B cell (primary cell): ENCODE results near the gene ARFGAP1. TPM values are rescaled to one million over a fixed set of nuclear protein-coding genes. Genes with fewer than 3 reads are reported as not detected.

Experiments used
- ATAC-seq: fragments of 200-7000 bp; cut with Tn5 transposase; one replicate; pipeline ENCODE4 v1.10.0; 2021; ENCODE audit warnings: low read depth, mild to moderate bottlenecking, moderate number of reproducible peaks, moderate library complexity
- CTCF ChIA-PET: fragments of 350-600 bp; sonication (Branson Sonifier 250); formaldehyde crosslinking; loops from one replicate; lab custom pipeline; 2021; ENCODE audit warnings: antibody characterized with exemption, inconsistent platforms; lab: Charles Lee
- POLR2A ChIA-PET: fragments of 350-600 bp; sonication (Branson Sonifier 250); formaldehyde crosslinking; loops from one replicate; lab custom pipeline; 2021; ENCODE audit warnings: antibody characterized with exemption; lab: Charles Lee
- DNase-seq: peaks from one replicate; pipeline ENCODE4 v3.0.0; 2013
- H2AFZ ChIP-seq: 2 replicates; pipeline ENCODE4 v1.6.1; 2012; ENCODE audit warnings: mild to moderate bottlenecking, low read depth, low read length; ENCODE audit not compliant: insufficient read depth, poor library complexity, severe bottlenecking
- H3K27ac ChIP-seq, 2 donors: 1 replicate in 1 of 2; 2 replicates in 1 of 2; pipeline ENCODE4 v1.5.1; 2012 to 2013; ENCODE audit warnings: low read length in 2 of 2, mild to moderate bottlenecking in 2 of 2, moderate library complexity in 1 of 2
- H3K27me3 ChIP-seq, 4 experiments: fragments of 200-600 bp in 1 of 4; sonication (generic) in 1 of 4; replicated peaks in 1 of 4; 1 replicate in 2 of 4; 2 replicates in 2 of 4; pipeline versions ENCODE4 v1.6.1 to v1.7.0; 2013 to 2016; ENCODE audit warnings: low read length in 3 of 4, mild to moderate bottlenecking in 2 of 4, mixed read lengths in 1 of 4, moderate library complexity in 1 of 4; ENCODE audit not compliant: insufficient read depth in 4 of 4, control insufficient read depth in 3 of 4; ENCODE audit errors: control extremely low read depth in 1 of 4
- H3K36me3 ChIP-seq, 2 experiments: replicated peaks in 1 of 2; 1 replicate in 1 of 2; 2 replicates in 1 of 2; pipeline versions ENCODE4 v1.6.1 to v1.7.1; 2013; ENCODE audit warnings: low read length in 1 of 2; ENCODE audit not compliant: insufficient read depth in 2 of 2, control insufficient read depth in 1 of 2; ENCODE audit errors: control extremely low read depth in 1 of 2, extremely low read depth in 1 of 2
- H3K4me1 ChIP-seq, 2 donors: fragments of 200-600 bp in 1 of 2; sonication (generic) in 1 of 2; 1 replicate in 1 of 2; 2 replicates in 1 of 2; pipeline versions ENCODE4 v1.5.1 to v1.6.1; 2013 to 2017; ENCODE audit warnings: low read length in 2 of 2; ENCODE audit not compliant: control insufficient read depth in 2 of 2, insufficient read depth in 2 of 2
- H3K4me2 ChIP-seq: replicated peaks from 2 replicates; pipeline ENCODE3; 2012; ENCODE audit warnings: mild to moderate bottlenecking, low read depth, low read length; ENCODE audit not compliant: poor library complexity, severe bottlenecking
- H3K4me3 ChIP-seq, 5 experiments: fragments of 200-600 bp in 1 of 5; sonication (generic) in 1 of 5; 1 replicate in 3 of 5; 2 replicates in 2 of 5; pipeline versions ENCODE4 v1.5.1 to v1.7.0; 2011 to 2016; ENCODE audit warnings: low read length in 4 of 5, mild to moderate bottlenecking in 4 of 5, low read depth in 2 of 5, control low read depth in 1 of 5, moderate library complexity in 1 of 5; ENCODE audit not compliant: insufficient read depth in 1 of 5; ENCODE audit errors: control extremely low read depth in 1 of 5, extremely low read depth in 1 of 5
- H3K79me2 ChIP-seq: fragments of 200-600 bp; sonication (generic); one replicate; pipeline ENCODE4 v1.6.0; 2016; ENCODE audit warnings: low read length; ENCODE audit not compliant: control insufficient read depth, insufficient read depth
- H3K9ac ChIP-seq: fragments of 200-600 bp; sonication (generic); 2 replicates; pipeline ENCODE4 v1.6.1; 2017; ENCODE audit warnings: mild to moderate bottlenecking, low read length, moderate library complexity
- H3K9me3 ChIP-seq, 3 donors: one replicate each; pipeline versions ENCODE4 v1.6.1 to v1.7.1; 2013; ENCODE audit warnings: low read length in 2 of 3; ENCODE audit not compliant: control insufficient read depth in 2 of 3, insufficient read depth in 1 of 3; ENCODE audit errors: control extremely low read depth in 1 of 3
- H4K20me1 ChIP-seq: 2 replicates; pipeline ENCODE4 v1.6.0; 2012; ENCODE audit warnings: mild to moderate bottlenecking, low read length; ENCODE audit not compliant: insufficient read depth, control insufficient read depth, poor library complexity, severe bottlenecking
- H3K27ac Mint-ChIP-seq: one replicate; pipeline ENCODE4 v1.8.0; 2021; ENCODE audit warnings: mixed read lengths
- H3K27me3 Mint-ChIP-seq: one replicate; pipeline ENCODE4 v1.8.0; 2021; ENCODE audit warnings: mixed read lengths
- H3K4me1 Mint-ChIP-seq: one replicate; pipeline ENCODE4 v1.8.0; 2021; ENCODE audit warnings: mixed read lengths
- H3K4me3 Mint-ChIP-seq: one replicate; pipeline ENCODE4 v1.8.0; 2021; ENCODE audit warnings: mixed read lengths
- H3K9me3 Mint-ChIP-seq: one replicate; pipeline ENCODE4 v1.8.0; 2022; ENCODE audit warnings: mixed read lengths; ENCODE audit not compliant: insufficient read depth
- CTCF ChIP-seq: fragments of 200-600 bp; IDR thresholded peaks from one replicate; pipeline ENCODE4 v1.8.0; 2022; ENCODE audit warnings: antibody characterized with exemption, mild to moderate bottlenecking
- EZH2 ChIP-seq: IDR thresholded peaks from 2 replicates; pipeline ENCODE4 v1.6.1; 2012; ENCODE audit warnings: borderline replicate concordance, low read depth, mild to moderate bottlenecking, moderate library complexity, low read length; ENCODE audit not compliant: insufficient read depth, poor library complexity, severe bottlenecking
- WGBS: methylation state at CpG from one replicate; pipeline ENCODE4 v1.1.5; 2013; ENCODE audit warnings: missing lambda C conversion rate; ENCODE audit not compliant: insufficient coverage; 5-methylcytosine and 5-hydroxymethylcytosine counted together
- intact Hi-C: fragments of 100-400 bp; cut with micrococcal nuclease; formaldehyde crosslinking; loops from one replicate; pipeline ENCODE4 v1.10.0; 2022
- polyA plus RNA-seq: library from polyadenylated mRNA; depleted of rRNA; stranded (reverse); fragments of >200 nt; gene quantifications from 2 replicates; pipeline ENCODE4 v1.2.3, GENCODE V29; 2012
- total RNA-seq, 2 donors: library from RNA; stranded (reverse); fragments of 120-200 nt in 1 of 2; gene quantifications; 1 replicate in 1 of 2; 2 replicates in 1 of 2; pipeline versions ENCODE4 v1.2.3 to v1.2.4, GENCODE V29; 2013 to 2022

ARFGAP1 gene
- total and polyA plus RNA-seq, 2 donors (not counting 1 experiment from before 2014, with no cell fraction given) = 83.2 to 99.4 TPM

GRCh38 chr20:63311833-63312243, 39.2 kb downstream of the ARFGAP1 start:
- ChIA-PET CTCF (no interaction called here), POLR2A (no interaction called here)
- Histone ChIP-seq H3K4me2 (no peak overlapping the region), H3K79me2 (no peaks in the 10 kb centered on the region), H4K20me1 (no peaks in the 10 kb centered on the region), H2AFZ (no peak overlapping the region), H3K4me1 (no peaks in the 10 kb centered on the region), H3K36me3 (no peaks in the 10 kb centered on the region), H3K4me3 (no peak overlapping the region), H3K9ac (no peak overlapping the region), H3K9me3 (no peaks in the 10 kb centered on the region), H3K27me3 (peaks cover 0 to 12% (median 0%) of the 10 kb centered on the region in 4 experiments), H3K27ac (no peak overlapping the region)
- Mint-ChIP-seq H3K9me3 (no peaks in the 10 kb centered on the region), H3K4me1 (no peaks in the 10 kb centered on the region), H3K4me3 (no peak overlapping the region), H3K27me3 (peaks cover 4% of the 10 kb centered on the region), H3K27ac (no peak overlapping the region)
- ATAC-seq (no peak), DNase-seq (no peak)
- intact Hi-C loops = no loop called here
- TF ChIP-seq CTCF = no peak
- no peak for TF ChIP-seq EZH2
- WGBS = 72% methylated on average over 10 of the region's 18 CpGs

- Histone ChIP-seq H3K9me3 (no peaks in the 10 kb centered on the region), H2AFZ (no peak overlapping the region), H3K4me1 (no peaks in the 10 kb centered on the region), H3K79me2 (no peaks in the 10 kb centered on the region), H3K27ac (no peak overlapping the region), H4K20me1 (no peaks in the 10 kb centered on the region), H3K9ac (no peak overlapping the region), H3K36me3 (no peaks in the 10 kb centered on the region), H3K27me3 (peaks cover 0 to 8% (median 0%) of the 10 kb centered on the region in 4 experiments), H3K4me2 (no peak overlapping the region), H3K4me3 (no peak overlapping the region)
- no peak for DNase-seq
- Mint-ChIP-seq H3K27me3 (peaks cover 4% of the 10 kb centered on the region), H3K9me3 (no peaks in the 10 kb centered on the region), H3K27ac (no peak overlapping the region), H3K4me3 (no peak overlapping the region), H3K4me1 (no peaks in the 10 kb centered on the region)
- ATAC-seq = no peak
- TF ChIP-seq CTCF (no peak), EZH2 (no peak)
- ChIA-PET POLR2A (no interaction called here), CTCF (no interaction called here)
- WGBS = 67% methylated on average over 2 of the region's 9 CpGs
- intact Hi-C loops = no loop called here
These were observed 39.7 kb downstream of the ARFGAP1 start for GRCh38 chr20:63312273-63312672.
